GM21723 (cell line): ENCODE data around the gene TTF2.
A peak's percentile ranks its signal among the peaks of the same experiment; 100 is the strongest.

Experiments used
- ATAC-seq: cut with Tn5 transposase; IDR thresholded peaks from one replicate; pipeline ENCODE4 v1.9.1; 2021; ENCODE audit warnings: mild to moderate bottlenecking, moderate library complexity; ENCODE audit not compliant: unreplicated experiment

TTF2 gene

GRCh38 chr1:117059678-117060440 is at the start of gene TTF2:
Gene TTF2 (plus strand): TSS chr1:117060326. CDS start chr1:117060347, 21 bp downstream.
- peak; percentile 89 for ATAC-seq

GRCh38 chr1:117011334-117011733 is 48.8 kb upstream of the TTF2 start:
- ATAC-seq: no peak

- no peak for ATAC-seq
Observed at GRCh38 chr1:117013309-117013858, 46.7 kb upstream of the TTF2 start.

GRCh38 chr1:117014209-117014608 is 45.9 kb upstream of the TTF2 start:
- ATAC-seq: no peak

GRCh38 chr1:117015724-117016123 is 44.4 kb upstream of the TTF2 start:
- ATAC-seq: no peak

- no peak for ATAC-seq
Observed at GRCh38 chr1:117017062-117017461, 43.1 kb upstream of the TTF2 start.

- ATAC-seq: no peak
Observed at GRCh38 chr1:117017648-117018047, 42.5 kb upstream of the TTF2 start.

GRCh38 chr1:117020526-117021156 is 39.5 kb upstream of the TTF2 start:
- ATAC-seq: no peak

GRCh38 chr1:117022114-117022513 is 38.0 kb upstream of the TTF2 start:
- no peak for ATAC-seq

- ATAC-seq: no peak
Observed at GRCh38 chr1:117025568-117025967, 34.6 kb upstream of the TTF2 start.

- no peak for ATAC-seq
Observed at GRCh38 chr1:117026361-117026760, 33.8 kb upstream of the TTF2 start.

- no peak for ATAC-seq
Observed at GRCh38 chr1:117029685-117030084, 30.4 kb upstream of the TTF2 start.

- ATAC-seq: no peak
Observed at GRCh38 chr1:117030271-117030877, 29.8 kb upstream of the TTF2 start.

- ATAC-seq: no peak
Observed at GRCh38 chr1:117032266-117032665, 27.9 kb upstream of the TTF2 start.

GRCh38 chr1:117032681-117033539 is 27.2 kb upstream of the TTF2 start:
- ATAC-seq: no peak

- ATAC-seq: no peak
Observed at GRCh38 chr1:117033772-117034171, 26.4 kb upstream of the TTF2 start.

GRCh38 chr1:117034791-117035290 is 25.3 kb upstream of the TTF2 start:
- ATAC-seq: no peak

- ATAC-seq: no peak
Observed at GRCh38 chr1:117036018-117036461, 24.1 kb upstream of the TTF2 start.

- ATAC-seq: no peak
Observed at GRCh38 chr1:117037802-117038201, 22.3 kb upstream of the TTF2 start.

- ATAC-seq: no peak
Observed at GRCh38 chr1:117038236-117038635, 21.9 kb upstream of the TTF2 start.

- no peak for ATAC-seq
Observed at GRCh38 chr1:117044217-117044616, 15.9 kb upstream of the TTF2 start.
